Measurements from ENCODE around the gene TRH. TPM values are rescaled to one million over a fixed set of nuclear protein-coding genes. Genes with fewer than 3 reads are reported as not detected.

Gene TRH
- total and polyA plus RNA-seq, 9 of the 15 experiments (the other 6 are each of a cell fraction or from before 2014, with no cell fraction given) = not detected

DNA sequence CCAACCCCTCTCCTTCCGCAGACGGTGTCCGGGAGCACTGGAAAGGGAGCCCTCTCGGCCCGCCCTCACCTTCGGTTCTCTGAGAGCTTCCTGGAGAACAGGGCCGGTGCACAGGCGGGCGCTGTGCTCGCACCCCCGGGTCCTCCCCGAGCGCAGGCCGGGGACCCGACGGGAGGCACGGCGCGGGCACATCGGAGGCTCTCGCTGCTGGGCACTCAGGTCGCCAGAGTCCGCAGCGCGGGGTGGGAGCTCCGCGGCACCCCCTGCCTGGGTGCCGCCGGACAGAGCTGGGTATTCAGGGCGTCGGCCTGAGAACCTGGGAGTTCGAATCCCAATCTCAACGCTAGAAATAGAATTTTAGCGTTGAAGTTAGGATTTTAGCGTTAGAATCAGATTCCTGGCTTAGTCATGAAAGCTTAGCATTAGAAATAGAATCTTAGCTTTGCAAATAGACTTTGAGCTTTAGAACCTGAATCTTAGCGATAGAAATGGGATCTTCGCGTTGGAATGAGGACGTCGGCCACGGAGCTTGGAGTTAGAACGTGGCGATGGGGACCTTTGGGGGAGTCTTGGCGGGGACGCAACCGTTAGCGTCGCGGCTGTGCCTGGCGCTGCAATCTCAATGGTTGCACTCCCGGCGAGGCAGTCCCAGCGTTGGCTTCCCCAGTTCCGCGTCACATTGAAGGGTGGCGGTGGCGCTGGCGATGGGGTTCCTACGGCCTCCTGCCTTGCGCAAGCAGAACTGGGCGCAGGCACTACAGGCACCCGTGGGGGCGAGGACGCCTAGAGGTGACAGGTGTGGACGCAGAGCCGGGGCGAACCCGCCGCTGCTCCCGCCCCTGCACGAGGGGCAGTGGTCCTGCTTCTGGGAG, 549 bp downstream of the TRH start:
- Histone ChIP-seq H3K9me1 (ENCODE audit: control insufficient read depth, insufficient read depth, low read length) (no peaks in the 10 kb centered on the region), H3K4me2 (ENCODE audit: insufficient read depth, low read length) (no peak overlapping the region), H3K4me3 (no peak overlapping the region), H3K4me1 (replicated peaks in 1 of 2; ENCODE audit: control insufficient read depth in 2 of 2, insufficient read depth in 2 of 2, low read length in 2 of 2) (peaks cover 0 to 11% of the 10 kb centered on the region in 2 experiments; a peak in 2 of 5 replicates), H4K20me1 (replicated peaks; ENCODE audit: control insufficient read depth, insufficient read depth, low read length) (no peaks in the 10 kb centered on the region), H3K27ac (ENCODE audit: extremely low read depth, low read depth, low read length) (no peak overlapping the region), H3K36me3 (ENCODE audit: control insufficient read depth, insufficient read depth, low read length) (no peaks in the 10 kb centered on the region), H3K27me3 (ENCODE audit: control insufficient read depth in 2 of 2, insufficient read depth in 2 of 2, low read length in 2 of 2) (peaks cover 11 to 48% of the 10 kb centered on the region in 2 experiments; a peak in 4 of 5 replicates), H3K9me3 (replicated peaks; ENCODE audit: control insufficient read depth, insufficient read depth, low read depth, low read length) (no peaks in the 10 kb centered on the region), H3K9ac (ENCODE audit: insufficient read depth in 1 of 2, low read depth in 2 of 2, low read length in 2 of 2) (no peak overlapping the region), H3K79me2 (ENCODE audit: control insufficient read depth, insufficient read depth, low read length) (no peaks in the 10 kb centered on the region), H2AFZ (ENCODE audit: low read depth, low read length) (no peak overlapping the region)
- ChIA-PET POLR2A (no interaction called here), CTCF (ENCODE audit: low intra/inter-chr PET ratio) (no interaction called here)
- in situ Hi-C loops (cut with MboI) = no loop called here
- DNase-seq (ENCODE audit: extremely low read depth in 1 of 4, low spot score in 3 of 4) (no peak), FAIRE-seq (no peak), ATAC-seq (no peak)
- 35% methylated on average over 40 of the region's 71 CpGs for WGBS (ENCODE audit: insufficient coverage, low coverage, missing lambda C conversion rate)
- TF ChIP-seq BRF2 (IDR thresholded peaks at IDR 0.05; ENCODE audit: borderline replicate concordance, insufficient read depth, insufficient read length) = no peak
- TF ChIP-seq PHB (CRISPR knock-in tag; IDR thresholded peaks at IDR 0.05) = no peak
- TF ChIP-seq CAMTA2 (CRISPR knock-in tag; conservative IDR thresholded peaks at IDR 0.05) = no peak
- TF ChIP-seq MAFK (IDR thresholded peaks at IDR 0.05; ENCODE audit: low read length) = no peak
- no peak for TF ChIP-seq PREB (CRISPR knock-in tag; IDR thresholded peaks at IDR 0.05)
- TF ChIP-seq PCBP1 (IDR thresholded peaks at IDR 0.05; ENCODE audit: low read depth, low read length, poor library complexity, severe bottlenecking) = no peak
- no peak for TF ChIP-seq TCF7 (IDR thresholded peaks at IDR 0.05; ENCODE audit: borderline replicate concordance)
- no peak for TF ChIP-seq EP300 (IDR thresholded peaks at IDR 0.05; ENCODE audit: low read length)
- no peak for TF ChIP-seq POLR2G (IDR thresholded peaks at IDR 0.05; ENCODE audit: low read depth, low read length)
- no peak for TF ChIP-seq IFI16 (CRISPR knock-in tag; IDR thresholded peaks at IDR 0.05)
- TF ChIP-seq FOXJ3 (CRISPR knock-in tag; IDR thresholded peaks at IDR 0.05) = no peak
- TF ChIP-seq HNRNPLL (IDR thresholded peaks at IDR 0.05; ENCODE audit: low read depth, low read length, poor library complexity, severe bottlenecking) = no peak
- intact Hi-C loops (cut with micrococcal nuclease) = no loop called here
- no TSS peak for BruUV-seq (replicated peaks)

All from K562 (cell line).